Right lobe of liver (tissue), 6 donors: ENCODE measurements around the gene PELI2. TPM values are rescaled to one million over a fixed set of nuclear protein-coding genes. Genes with fewer than 3 reads are reported as not detected.

Experiments
- ATAC-seq, 4 donors: fragments of 200-7000 bp; cut with Tn5 transposase; one replicate each; pipeline ENCODE4 v1.9.1; 2020; ENCODE audit warnings: mild to moderate bottlenecking in 4 of 4, moderate library complexity in 4 of 4
- DNase-seq, 3 donors: peaks; one replicate each; pipeline ENCODE4 v3.0.0-alpha.2; 2020
- H3K27ac ChIP-seq, 3 donors: fragments of 200-600 bp; one replicate each; pipeline ENCODE4 v1.8.0; 2022
- H3K27me3 ChIP-seq, 2 donors: fragments of 200-600 bp; one replicate each; pipeline ENCODE4 v1.8.0; 2022
- H3K36me3 ChIP-seq, 4 donors: fragments of 200-600 bp; sonication (generic) in 1 of 4; one replicate each; pipeline versions ENCODE4 v1.5.1 to v1.8.0; 2017 to 2022; ENCODE audit warnings: control low read depth in 1 of 4
- H3K4me1 ChIP-seq, 4 donors: fragments of 200-600 bp; sonication (generic) in 1 of 4; one replicate each; pipeline versions ENCODE4 v1.5.1 to v1.8.0; 2017 to 2022; ENCODE audit warnings: control low read depth in 1 of 4
- H3K4me3 ChIP-seq, 3 donors: fragments of 200-600 bp; one replicate each; pipeline ENCODE4 v1.8.0; 2022
- H3K9me3 ChIP-seq, 4 donors: fragments of 200-600 bp; sonication (generic) in 1 of 4; one replicate each; pipeline versions ENCODE4 v1.5.1 to v1.8.0; 2017 to 2022; ENCODE audit warnings: control low read depth in 1 of 4
- POLR2A ChIP-seq: fragments of 450-650 bp; IDR thresholded peaks from one replicate; pipeline ENCODE4 v1.6.1; 2017; ENCODE audit warnings: antibody characterized with exemption, mild to moderate bottlenecking
- WGBS: methylation state at CpG from one replicate; pipeline ENCODE4 v1.1.6; 2018; ENCODE audit warnings: low coverage, low lambda C conversion rate; ENCODE audit not compliant: insufficient coverage; ENCODE audit errors: missing lambda C conversion rate; 5-methylcytosine and 5-hydroxymethylcytosine counted together
- intact Hi-C, 2 donors: fragments of 100-400 bp; cut with DNase I; formaldehyde crosslinking; loops; one replicate each; pipeline versions ENCODE4 v1.11.2 to v1.14.1; 2022
- total RNA-seq, 6 experiments: library from RNA; depleted of rRNA in 2 of 6; stranded (reverse); fragments of >200 nt in 2 of 6; fragmentation: NEBNext Ultra II Directional in 3 of 6; extraction: Animal tissue kit (Norgen Biotek cat#: 25700) in 3 of 6; gene quantifications; one replicate each; pipeline versions ENCODE4 v1.1.0 to v1.2.4, GENCODE V29; 2016 to 2023
- TF ChIP-seq, protein P1 (sequence below), 4 donors: fragments of 200-600 bp in 3 of 4; fragments of 450-650 bp in 1 of 4; IDR thresholded peaks; one replicate each; pipeline versions ENCODE4 v1.5.1 to v1.8.0; 2016 to 2022; ENCODE audit warnings: antibody characterized with exemption in 4 of 4, mild to moderate bottlenecking in 2 of 4
- donor health status: DM: no; HTN: yes; CAD: no.
- donor health status: DM: no; HTN: no; CAD: no.
- donor health status: DM: no; HTN: no; CAD: no.
- donor health status: DM: no; HTN: yes; CAD: no.
- donor health status: DM: no; HTN: yes; CAD: no.

The PELI2 gene
- total RNA-seq, 6 experiments from 2014 or later, result 1.1 to 3.2 (median 1.9) TPM

DNA sequence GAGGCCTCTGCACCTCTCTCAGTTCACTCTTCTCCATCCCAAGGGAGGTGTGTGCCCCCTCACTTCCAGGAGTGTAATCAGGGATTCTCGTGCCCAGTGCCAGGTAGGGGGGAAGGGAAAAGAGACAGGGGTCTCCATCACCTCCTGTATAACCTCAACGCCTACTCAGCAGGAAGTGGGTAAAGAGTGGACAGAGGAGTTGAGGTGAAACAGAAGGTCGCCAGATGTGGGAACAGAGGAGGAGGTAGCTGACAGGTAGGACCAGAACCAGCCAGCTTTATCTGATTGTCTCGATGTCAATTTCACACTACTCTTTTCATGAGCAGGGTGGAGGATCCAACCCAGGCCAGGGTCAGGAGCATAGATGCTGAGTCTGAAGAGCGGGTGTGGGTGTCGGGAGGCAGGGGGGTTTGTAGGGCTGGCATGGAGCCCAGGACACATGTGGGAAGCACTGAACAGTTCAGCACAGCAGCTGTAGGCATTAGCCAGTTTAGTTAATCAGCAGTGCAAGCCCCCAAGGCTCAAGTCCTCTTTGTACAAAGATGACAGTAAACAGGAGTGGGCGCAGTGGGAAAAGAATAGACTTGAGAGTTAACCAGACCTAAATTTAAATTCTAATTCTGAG, 213.5 kb downstream of the PELI2 start:
- no peak for TF ChIP-seq POLR2A
- TF ChIP-seq, protein P1, sequence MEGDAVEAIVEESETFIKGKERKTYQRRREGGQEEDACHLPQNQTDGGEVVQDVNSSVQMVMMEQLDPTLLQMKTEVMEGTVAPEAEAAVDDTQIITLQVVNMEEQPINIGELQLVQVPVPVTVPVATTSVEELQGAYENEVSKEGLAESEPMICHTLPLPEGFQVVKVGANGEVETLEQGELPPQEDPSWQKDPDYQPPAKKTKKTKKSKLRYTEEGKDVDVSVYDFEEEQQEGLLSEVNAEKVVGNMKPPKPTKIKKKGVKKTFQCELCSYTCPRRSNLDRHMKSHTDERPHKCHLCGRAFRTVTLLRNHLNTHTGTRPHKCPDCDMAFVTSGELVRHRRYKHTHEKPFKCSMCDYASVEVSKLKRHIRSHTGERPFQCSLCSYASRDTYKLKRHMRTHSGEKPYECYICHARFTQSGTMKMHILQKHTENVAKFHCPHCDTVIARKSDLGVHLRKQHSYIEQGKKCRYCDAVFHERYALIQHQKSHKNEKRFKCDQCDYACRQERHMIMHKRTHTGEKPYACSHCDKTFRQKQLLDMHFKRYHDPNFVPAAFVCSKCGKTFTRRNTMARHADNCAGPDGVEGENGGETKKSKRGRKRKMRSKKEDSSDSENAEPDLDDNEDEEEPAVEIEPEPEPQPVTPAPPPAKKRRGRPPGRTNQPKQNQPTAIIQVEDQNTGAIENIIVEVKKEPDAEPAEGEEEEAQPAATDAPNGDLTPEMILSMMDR (IDR thresholded peaks at IDR 0.05), result no peak
- intact Hi-C loops, result no loop called here
- H3K27me3 ChIP-seq, result no peaks in the 10 kb centered on the region
- no peaks in the 10 kb centered on the region for H3K9me3 ChIP-seq
- H3K4me3 ChIP-seq, result no peak overlapping the region
- no peaks in the 10 kb centered on the region for H3K36me3 ChIP-seq
- WGBS, result 69% methylated on average over 5 of the region's 7 CpGs
- no peak overlapping the region for H3K27ac ChIP-seq
- H3K4me1 ChIP-seq, result no peaks in the 10 kb centered on the region
- no peak for DNase-seq
- no peak for ATAC-seq

DNA sequence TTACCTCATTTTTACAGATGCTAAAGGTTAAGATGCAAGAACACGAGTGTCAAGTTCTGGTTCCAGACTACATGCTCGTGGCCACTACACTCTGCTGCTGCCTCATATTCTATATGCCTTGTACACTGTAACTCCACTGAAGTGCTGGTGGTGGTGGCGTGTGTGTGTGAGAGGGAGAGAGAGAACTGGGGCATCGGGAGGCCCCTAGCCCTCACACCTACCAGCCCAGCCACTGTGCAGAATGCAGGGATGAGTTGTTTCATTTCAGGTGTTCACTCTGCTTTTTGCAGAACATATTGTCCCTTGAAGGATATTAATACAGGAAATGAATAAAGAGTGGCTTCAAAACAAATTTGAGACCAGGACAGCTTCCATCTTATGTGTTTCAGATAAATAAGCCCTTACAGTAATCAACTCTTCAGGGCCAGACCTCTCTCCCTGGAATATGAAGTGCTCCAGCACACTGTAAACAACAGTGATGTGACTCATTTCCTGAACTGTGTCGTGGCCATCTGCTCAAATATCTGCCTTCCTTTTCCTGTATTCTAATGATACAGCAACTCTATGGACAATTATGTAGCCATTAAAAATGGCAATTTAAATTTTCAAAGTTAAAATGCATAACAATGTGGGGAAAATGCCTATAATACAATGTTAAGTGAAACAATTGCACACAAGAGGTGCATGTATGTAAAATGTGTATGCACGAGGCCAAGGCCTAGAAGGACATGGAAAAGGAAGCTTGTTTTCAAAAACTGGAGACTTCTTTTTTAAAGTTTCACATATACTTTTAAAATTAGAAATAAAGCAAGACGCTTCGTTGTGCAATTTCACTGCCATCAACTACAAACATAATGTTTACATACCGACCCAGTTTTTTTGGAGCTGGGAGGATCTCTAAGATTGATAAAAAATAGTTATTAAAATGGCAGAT, 215.4 kb downstream of the PELI2 start:
- no peak overlapping the region for H3K27ac ChIP-seq
- no peaks in the 10 kb centered on the region for H3K9me3 ChIP-seq
- no peaks in the 10 kb centered on the region for H3K36me3 ChIP-seq
- WGBS, result 35% methylated on average over 9 of the region's 9 CpGs
- TF ChIP-seq, protein P1 (IDR thresholded peaks at IDR 0.05), result no peak
- TF ChIP-seq POLR2A, result no peak
- ATAC-seq, result peak; percentile 73 to 99 (median 88)
- no peaks in the 10 kb centered on the region for H3K27me3 ChIP-seq
- no peak for DNase-seq
- no peak overlapping the region for H3K4me3 ChIP-seq
- H3K4me1 ChIP-seq, result no peaks in the 10 kb centered on the region
- intact Hi-C loops, result no loop called here

DNA sequence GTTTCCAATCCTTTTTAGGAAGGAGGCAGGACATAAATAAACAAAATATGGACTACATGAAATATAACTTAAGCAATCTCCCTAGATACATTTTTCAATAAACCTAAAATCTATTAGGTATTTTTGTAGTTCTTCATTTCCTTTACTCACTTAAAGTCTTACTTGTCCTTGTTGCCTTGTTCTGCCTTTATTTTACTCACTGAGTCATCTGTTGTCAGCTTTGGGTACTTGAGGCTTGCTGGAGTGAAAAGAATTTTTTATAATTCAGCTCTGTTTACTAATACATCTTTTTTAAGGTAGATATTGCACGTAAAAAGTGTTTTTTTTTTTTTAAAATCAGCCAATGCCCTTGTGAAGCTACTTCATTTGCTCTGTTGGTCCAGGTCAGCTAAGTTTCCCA, 216.2 kb downstream of the PELI2 start:
- H3K4me1 ChIP-seq, result no peaks in the 10 kb centered on the region
- H3K27me3 ChIP-seq, result no peaks in the 10 kb centered on the region
- no peak for DNase-seq
- ATAC-seq, result no peak
- no peak for TF ChIP-seq POLR2A
- peak overlapping the region in 2 of 3 donors; percentile 0 to 15 for H3K27ac ChIP-seq
- WGBS, result 47% methylated on average over 1 of the region's 1 CpG
- H3K9me3 ChIP-seq, result no peaks in the 10 kb centered on the region
- intact Hi-C loops, result no loop called here
- no peaks in the 10 kb centered on the region for H3K36me3 ChIP-seq
- no peak overlapping the region for H3K4me3 ChIP-seq

DNA sequence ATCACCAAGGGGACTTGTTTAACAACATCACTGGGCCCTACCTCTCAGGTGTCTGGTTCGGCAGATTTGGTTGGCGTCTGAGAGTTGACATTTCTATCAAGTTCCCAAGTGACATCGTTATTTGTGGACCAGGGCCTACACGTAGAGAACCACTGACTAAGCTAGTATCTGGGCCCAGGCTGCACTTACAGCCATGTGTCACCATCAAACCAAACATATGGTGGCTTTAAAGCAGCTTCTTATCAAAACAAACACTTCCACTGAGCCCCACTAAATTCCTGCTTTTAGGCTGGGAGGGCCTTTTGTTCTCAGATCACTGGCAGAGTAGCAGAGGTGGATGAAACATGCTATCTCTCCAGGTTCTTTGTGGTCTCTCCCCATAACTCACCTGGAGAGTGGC, 220.5 kb downstream of the PELI2 start:
- ATAC-seq (no peak), DNase-seq (no peak)
- 74% methylated on average over 4 of the region's 4 CpGs for WGBS
- H3K27me3 ChIP-seq, result no peaks in the 10 kb centered on the region
- intact Hi-C loops, result no loop called here
- no peaks in the 10 kb centered on the region for H3K9me3 ChIP-seq
- no peaks in the 10 kb centered on the region for H3K36me3 ChIP-seq
- H3K4me3 ChIP-seq, result no peak overlapping the region
- peaks cover 0 to 6% (median 0%) of the 10 kb centered on the region in 4 donors for H3K4me1 ChIP-seq
- TF ChIP-seq, protein P1 (IDR thresholded peaks at IDR 0.05), result no peak
- TF ChIP-seq POLR2A, result no peak
- no peak overlapping the region for H3K27ac ChIP-seq
